Stimulated activated CD4-positive, alpha-beta T cell treated with anti-CD3 and anti-CD28 coated beads, Interleukin-4, amount 100 ng/mL, for 24 hours (primary cell): ENCODE results near the gene ZNF211.
A peak's percentile ranks its signal among the peaks of the same experiment; 100 is the strongest.

ENCODE experiments used
- DNase-seq: peaks from one replicate; pipeline ENCODE4 v3.0.0-alpha.2; 2020

ZNF211 gene

GRCh38 chr19:57632987-57633831 lies at the start of gene ZNF211:
Gene ZNF211 (plus strand): TSS chr19:57633168. CDS start chr19:57633347, 179 bp downstream.
- peak; percentile 87 for DNase-seq

DNA sequence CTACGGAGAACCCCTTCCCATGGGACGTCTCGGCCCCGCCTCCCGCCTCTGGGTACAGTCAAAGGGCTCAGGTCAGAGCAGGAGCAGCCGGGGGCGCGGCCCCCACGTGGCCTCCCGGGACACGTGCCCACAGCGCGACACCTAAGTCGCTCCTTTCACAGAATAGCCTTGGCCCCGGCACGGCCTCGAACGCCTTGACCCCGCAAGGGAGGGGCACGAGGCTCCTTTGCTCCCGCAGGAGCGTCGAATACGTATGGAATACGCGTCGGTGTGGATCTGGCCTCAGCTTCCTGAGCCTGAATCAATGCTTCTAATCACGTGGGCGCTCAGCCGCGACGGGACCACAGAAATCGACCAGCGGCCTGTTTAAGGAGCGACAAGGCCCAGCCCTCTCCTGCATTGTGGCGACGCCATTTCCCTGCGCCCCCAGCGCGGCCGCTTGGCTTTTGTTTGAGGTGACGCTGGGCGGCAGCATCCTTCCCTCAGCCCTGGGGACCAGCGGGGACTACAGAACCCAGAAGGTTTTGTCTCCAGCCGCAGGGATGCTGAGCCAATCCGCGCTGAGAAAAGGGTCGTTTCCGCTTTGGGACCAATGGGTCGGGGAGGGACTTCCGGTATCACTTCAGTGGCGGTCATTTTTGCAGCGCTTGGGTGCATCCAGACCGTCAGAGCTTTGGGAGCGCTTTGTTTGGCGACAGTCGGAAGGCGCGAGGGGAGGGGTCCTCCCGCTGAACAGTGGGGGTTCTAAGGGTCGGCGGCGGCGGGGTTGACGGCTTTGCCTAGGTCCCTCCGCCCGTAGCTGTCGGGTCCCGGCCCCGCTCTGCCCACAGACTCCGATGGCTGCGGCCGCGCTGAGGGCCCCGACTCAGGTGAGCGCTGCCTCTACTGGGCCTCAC lies 49.2 kb upstream of the ZNF211 start, which contains the start of gene ZIK1:
Gene ZIK1, plus strand, starts transcription at position 625 of the 896 bp plus-strand sequence. Its CDS starts 212 bp downstream, at position 837.
- peak; percentile 89 for DNase-seq

- no peak for DNase-seq
Measured at GRCh38 chr19:57587529-57587928, 45.4 kb upstream of the ZNF211 start.

DNA sequence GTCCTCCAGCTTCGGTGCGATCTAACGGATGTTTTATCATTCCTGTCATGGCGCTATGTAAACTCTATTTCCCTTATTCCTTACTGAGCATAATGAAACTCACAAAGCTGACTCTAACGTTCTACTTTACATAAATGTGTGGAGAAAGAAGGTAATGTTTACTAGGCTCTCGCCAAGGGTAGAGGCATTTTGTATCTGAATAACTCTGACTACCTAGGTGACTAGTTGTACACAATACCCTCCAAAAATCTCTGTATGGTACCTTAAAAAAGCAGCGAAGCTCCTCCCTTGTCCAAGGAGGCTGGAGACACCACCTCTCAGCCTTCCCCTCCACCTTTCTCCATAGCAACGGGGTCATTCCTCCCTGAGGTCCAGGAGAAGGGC lies 33.6 kb upstream of the ZNF211 start:
- no peak for DNase-seq

DNA sequence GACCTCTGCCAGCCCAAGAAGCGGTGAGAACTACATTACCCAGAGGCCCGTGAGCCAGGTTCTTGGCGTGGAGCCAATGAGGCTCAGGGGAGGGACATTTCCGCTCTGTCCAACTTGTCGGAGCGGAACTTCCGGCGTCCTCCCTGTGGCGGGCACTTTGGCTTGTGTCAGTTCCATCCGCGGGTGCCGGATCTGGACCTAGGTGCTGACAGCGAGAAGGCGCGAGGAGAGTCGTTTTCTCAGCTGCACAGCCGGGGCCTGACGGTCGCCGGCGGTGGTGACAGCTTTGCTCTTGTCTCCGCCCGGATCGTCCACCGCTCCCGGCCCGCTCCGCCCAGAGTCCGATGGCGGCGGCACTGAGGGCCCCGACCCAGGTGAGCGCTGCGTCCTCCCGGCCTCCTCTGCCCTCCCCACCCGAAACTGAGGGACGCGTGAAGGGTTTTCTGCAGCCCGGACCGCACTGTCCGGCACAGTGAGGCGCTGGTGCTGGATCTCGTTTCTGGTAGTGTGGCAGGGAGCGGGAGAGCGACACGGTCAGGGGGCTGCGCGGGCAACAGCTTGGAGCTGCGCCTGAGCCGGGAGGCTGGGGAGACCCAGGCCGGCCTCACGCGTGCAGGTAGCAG lies 33.1 kb upstream of the ZNF211 start, which contains the start of gene ZNF530:
Gene ZNF530, plus strand, starts transcription at position 125 of the 623 bp plus-strand sequence. CDS start 4,461 bp downstream, outside the sequence.
- DNase-seq = peak; percentile 91

DNA sequence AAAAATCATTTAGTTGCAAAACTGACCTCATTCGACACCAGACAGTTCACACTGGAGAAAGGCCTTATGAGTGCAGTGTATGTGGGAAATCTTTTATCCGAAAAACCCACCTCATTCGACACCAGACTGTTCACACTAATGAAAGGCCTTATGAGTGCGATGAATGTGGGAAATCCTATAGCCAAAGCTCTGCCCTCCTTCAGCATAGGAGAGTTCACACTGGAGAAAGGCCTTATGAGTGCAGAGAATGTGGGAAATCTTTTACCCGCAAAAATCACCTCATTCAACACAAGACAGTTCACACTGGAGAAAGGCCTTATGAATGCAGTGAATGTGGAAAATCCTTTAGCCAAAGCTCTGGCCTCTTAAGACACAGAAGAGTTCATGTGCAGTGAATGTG lies 26.0 kb upstream of the ZNF211 start:
- no peak for DNase-seq

DNA sequence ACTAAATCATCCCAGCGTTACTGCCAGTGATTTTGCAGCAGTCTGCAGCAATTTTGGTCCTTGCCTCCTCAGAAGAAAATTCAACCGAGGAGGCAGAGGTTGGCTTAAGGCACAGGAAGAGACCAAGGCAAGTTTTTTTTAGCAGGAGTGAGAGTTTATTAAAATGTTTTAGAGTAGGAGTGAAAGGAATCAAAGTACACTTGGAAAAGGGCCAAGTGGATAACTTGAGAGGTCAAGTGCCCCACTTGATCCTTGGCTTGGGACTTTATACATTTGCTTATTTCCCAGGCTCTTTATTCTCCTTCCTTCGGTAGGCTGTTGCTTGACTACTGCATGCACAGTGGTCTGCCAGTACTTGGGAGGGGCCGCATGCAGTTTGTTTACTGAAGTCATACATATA lies 21.9 kb upstream of the ZNF211 start:
- DNase-seq = no peak

DNA sequence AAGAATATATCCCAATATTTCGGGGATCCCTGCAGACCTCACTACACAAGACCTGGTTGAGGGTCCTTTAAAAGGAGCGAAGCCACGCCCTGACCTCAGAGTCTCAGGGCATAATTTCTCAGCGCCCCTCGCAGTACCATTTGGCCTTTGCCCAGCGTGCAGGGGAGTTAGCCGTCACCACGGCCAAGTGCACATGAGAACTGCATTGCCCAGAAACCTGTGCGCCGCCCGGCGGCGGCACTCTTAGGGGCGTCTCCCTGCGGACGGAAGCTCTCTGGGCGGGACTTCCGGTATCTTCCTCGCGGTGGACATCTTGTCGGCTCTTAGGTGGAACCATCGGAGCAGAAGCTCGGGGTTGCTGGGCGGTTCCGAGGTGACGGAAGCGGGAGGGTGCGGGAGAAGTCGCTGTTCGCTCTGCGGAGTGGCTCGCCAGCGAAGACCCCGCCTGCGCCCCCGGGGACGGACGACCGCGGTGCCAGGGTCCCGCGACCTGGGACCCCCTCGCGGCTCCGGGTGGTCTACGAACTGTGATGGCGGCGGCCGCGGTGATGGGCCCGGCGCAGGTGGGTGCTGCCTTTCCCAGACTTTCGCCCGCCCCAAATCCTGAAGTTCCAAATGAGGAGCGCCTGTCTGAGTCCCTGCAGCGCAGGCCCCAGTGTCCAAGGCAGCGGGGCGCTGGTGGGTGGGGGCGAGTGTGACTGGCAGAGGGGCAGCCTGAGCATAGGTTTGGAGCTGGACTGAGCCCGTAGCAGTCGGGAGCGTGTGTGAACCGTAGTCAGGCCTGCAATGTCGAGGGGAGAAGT lies 18.8 kb upstream of the ZNF211 start, which contains the start of gene ZNF134:
Gene ZNF134, plus strand, starts transcription at position 302 of the 803 bp plus-strand sequence. CDS start 5,227 bp downstream, outside the sequence.
- peak; percentile 92 for DNase-seq

DNA sequence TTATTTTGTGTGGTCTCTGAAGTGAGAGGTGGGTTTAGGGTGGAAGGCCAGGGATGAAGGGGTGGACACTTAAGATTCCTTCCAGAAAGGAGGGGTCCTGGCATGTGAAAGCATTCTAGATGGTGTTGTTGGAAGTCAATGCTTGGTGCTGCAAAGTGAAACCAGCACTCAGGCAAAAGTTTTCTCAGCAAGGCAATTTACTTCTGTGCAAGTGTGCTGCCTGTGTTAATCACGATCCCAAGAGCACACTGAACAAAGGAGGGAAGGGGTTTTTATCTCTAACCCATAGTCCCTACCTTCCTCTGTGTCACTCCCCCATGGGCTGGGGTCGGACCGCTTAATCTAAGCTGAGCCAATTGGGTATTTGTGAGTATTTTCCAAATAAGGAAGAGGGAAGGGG lies 17.6 kb upstream of the ZNF211 start:
- no peak for DNase-seq

GRCh38 chr19:57620673-57621348 lies 12.2 kb upstream of the ZNF211 start:
- no peak for DNase-seq

- DNase-seq = no peak
Measured at GRCh38 chr19:57623091-57623490, 9.9 kb upstream of the ZNF211 start.

- no peak for DNase-seq
Measured at GRCh38 chr19:57633832-57634131, 814 bp downstream of the ZNF211 start.

DNA sequence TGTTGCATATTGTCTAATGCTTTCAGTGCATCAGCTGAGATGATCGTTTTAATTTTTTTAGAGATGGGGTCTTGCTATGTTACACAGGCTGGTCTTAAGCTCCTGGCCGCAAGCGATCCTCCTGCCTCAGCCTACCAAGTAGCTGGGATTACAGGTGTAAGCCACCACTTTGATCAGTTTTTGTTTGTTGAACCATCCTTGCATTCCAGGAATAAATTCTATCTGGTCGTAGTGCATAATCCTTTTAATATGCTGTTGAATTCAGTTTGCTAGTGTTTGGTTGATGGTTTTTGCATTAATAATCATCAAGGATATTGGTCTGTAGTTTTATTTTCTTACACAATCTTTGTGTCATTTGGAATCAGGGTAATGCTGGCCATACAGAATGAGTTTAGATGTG lies 4.4 kb downstream of the ZNF211 start:
- DNase-seq = no peak

- DNase-seq = no peak
Measured at GRCh38 chr19:57641715-57642234, 8.8 kb downstream of the ZNF211 start.

GRCh38 chr19:57642396-57643046 lies 9.6 kb downstream of the ZNF211 start:
- no peak for DNase-seq

GRCh38 chr19:57643734-57644133 lies 10.8 kb downstream of the ZNF211 start:
- DNase-seq = no peak

DNA sequence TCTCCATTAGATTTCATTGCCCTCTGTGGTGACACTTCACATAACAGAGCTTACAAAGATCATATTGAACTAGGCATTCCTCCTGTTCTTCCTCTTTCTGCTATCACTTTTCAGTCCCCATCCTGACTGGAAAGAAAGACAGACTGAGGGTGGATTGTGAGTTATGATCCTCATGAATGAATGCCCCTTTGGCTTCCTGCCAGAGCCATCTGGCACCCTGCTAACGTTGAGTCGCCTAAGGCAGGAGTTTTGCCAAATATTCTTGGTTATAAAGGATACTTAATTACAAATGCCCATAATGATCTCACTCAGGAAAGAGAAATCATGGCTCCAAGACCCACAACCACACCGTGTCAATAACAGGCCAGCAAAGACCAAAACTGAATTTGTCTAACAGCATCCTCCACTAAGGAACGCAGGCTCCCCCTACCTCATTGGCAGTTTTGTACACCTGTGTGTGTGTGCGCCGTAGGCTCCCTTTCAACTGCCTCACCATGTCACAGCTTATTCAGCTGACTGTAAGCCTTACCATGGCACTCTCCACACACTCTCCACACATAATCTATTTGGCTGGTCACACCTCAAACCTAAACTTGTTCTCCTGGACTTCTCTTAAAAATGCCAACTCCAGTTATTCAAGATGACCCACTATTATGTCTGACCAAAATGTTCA lies 15.5 kb downstream of the ZNF211 start:
- no peak for DNase-seq

DNA sequence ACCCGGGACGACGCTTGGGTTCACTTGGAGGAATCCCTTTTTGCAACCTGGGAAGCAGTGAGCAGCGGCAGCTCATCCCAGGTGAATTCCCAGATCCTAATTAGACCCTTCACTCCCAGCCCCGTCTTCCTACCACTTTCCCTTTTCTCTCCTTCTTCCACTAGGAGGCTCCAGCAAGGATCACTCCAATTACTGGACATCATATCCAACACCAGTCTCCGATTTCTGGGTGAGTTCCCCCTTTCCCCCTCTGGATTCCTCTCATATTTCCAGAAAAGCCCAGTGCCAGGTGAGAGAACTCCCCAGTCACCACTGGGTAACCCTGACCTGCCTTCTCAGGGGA lies 18.7 kb downstream of the ZNF211 start:
- DNase-seq = no peak

GRCh38 chr19:57653689-57654088 lies 20.7 kb downstream of the ZNF211 start:
- no peak for DNase-seq

- no peak for DNase-seq
Measured at GRCh38 chr19:57655443-57655842, 22.5 kb downstream of the ZNF211 start.
